Measurements from ENCODE around the gene TMCO4.
"Not testable (repeated sequence)": the region's sequence is repeated elsewhere in the genome, so short reads cannot be mapped to it uniquely, and the experiment has no call there.

Gene TMCO4

DNA sequence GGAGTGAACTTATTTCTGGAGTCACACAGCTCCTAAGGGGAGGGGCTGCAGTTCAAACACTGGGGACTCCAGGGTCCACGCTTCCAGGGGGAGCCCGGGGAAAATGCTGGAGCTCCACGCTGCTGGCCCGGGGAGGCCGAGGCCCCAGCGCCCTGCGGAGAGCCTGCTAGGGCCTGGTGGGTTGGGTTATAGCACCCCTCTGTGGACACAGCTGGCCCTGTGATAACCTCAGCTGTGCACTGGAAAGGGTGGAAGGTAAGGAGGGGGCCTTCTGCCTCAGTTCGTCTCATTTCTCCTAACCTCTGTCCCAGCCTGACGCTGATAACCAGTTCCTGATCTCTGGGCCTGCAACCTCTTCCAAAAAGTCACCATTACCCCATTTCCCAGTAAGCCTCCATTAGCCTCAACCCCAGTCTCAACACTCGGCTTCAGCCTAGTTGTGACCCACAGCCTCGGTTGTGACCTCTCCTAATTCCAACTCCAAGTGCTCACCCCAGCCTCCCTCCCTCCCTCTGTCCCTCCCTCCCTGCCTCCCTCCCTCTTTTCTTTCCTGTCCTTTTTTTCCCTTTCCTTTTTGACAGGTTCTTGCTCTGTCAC lies 148.5 kb downstream of the TMCO4 start:
- DNase-seq = peak; percentile 59

- DNase-seq = peak; percentile 59
Measured at GRCh38 chr1:19650416-19651140, 149.1 kb downstream of the TMCO4 start.

- no peak for DNase-seq
Measured at GRCh38 chr1:19648689-19649088, 151.0 kb downstream of the TMCO4 start.

GRCh38 chr1:19648239-19648638 lies 151.5 kb downstream of the TMCO4 start:
- no peak for DNase-seq

DNA sequence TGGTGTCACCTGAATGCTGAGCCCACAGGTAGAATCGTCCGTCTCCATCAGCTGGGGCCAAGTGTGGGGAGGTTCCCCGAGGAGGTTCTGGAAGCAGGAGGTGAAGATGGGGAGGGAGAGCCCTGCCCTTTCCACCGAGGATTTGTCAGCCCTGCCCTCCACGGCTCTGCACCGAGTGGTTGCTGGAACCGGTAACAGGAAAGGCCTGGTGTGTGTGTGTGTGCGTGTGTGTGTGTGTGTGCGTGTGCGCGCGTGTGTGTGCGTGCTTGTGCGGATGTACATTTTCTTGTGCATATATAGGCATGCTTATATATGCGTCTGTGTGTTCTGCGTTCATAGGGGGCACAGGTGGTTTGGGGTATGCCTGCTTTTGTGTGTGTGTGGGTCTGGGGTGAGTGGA lies 152.1 kb downstream of the TMCO4 start:
- no peak for DNase-seq

DNA sequence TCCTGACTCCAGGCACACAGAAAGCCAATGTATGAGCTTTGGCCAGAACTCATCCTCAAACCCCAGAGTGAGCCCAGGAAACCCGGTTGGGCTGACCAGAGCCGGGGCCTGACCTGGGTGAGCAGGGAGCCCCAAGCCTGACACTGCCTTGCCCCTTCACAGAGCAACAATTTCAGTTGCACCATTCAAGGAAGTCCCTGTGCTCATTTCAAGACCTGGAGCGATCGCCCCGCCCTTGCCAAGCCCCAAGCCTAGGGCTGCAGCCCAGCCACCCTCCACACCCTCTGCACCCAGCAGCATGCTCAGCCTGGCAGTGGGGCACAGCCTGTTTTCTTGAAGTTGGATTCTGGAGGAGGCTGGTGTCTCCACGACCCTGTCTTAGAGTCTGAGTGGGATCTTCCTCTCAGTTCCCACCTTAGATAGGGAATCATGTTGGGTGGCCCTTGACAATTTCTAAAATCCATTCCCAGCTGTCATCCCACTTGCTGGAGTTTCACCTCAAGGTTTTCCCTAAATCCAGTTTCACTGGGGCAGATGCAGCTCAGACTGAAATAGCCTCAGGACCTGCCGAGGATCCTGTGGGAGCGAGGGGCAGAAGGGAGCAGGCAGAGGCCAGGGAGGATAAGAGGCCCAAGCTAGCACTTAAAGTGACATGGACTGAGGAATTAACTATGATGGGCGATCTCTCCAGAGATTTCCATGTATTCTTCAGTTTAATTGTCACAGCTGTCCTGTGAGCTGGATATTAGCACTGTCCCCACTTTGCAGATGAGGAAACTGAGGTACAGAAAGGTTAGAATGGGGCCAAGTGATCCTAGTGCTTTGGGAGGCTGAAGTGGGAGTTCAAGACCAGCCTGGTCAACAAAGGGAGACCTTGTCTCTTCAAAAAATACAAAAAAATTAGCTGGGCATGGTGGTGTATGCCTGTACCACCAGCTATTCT lies 153.1 kb downstream of the TMCO4 start:
- no peak for DNase-seq

DNA sequence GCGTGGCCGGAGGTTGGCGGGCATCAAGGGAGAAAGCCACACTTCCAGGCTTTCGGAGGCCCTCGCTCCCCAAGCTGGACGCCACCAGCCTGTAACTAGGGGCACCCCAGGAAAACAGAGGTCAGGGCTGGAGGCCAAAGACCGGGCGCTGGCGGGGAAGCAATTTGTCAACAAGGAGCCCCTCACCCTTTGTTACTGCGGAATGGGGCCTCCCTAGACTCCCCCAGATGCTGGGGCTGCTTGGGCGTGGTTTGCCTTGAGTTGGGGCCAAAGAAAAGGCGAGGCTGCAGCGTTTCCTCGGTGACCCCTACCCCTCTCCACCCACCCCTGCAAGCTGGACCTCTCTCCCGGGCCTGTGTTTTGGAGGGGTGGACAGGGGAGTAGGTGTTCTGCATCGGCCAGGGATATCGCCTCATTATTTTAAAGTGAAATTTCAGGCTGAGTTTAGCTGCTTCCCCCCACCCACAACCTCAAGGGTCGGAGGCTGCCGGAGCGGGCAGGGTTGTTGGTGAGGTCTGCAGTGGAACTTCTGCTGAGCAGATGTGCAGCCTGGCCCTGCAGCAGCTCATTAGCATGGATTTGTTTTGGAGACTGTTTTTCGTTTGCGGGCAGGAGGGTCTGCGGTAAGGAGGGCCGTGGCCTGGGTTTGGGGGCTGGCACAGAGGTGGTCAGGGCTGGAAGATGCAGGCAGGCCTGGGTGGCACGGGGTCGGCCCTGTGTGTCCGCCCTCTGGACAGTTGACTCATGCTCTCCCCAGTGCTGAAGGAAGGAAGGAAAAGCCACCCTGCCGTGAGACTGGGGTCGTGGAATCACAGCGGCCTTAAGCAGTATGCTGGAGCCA lies 154.1 kb downstream of the TMCO4 start:
- DNase-seq = no peak

DNA sequence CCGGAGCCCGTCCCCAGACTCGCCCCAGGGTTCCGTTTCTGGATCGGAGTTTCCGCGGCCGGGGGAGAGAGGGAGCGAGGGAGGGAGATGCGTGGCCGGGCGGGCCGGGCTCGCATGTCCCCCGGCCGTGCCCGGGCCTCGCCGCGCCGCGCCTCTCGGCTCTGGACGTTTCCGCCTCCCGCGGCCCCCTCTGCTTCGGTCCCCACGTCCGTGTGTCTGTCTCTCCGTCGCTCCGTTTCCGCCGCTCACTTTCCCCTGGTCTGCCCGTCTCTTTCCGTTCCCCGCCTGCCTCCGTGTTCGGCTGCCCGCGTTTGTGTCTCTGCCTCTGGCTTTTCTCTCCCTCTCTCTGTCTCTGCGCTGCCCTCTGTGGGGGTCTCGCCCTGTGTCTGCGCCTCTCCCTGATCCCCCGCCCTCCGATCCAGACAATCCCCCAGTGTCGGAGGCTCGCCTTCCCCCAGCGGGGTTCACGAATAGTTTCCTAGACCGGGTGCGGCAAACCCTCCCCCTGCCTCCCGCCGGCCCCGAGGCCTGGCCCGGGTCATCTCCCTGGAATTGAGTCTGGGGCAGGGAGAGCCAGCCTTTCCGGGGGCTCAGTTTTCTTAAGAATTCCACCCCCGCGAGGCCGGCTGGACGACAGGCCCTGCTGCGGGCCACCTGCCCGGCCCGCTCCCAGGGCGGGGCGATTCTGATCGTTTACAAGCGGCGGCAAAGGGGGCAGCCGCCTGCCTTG lies 154.9 kb downstream of the TMCO4 start:
- DNase-seq = no peak

DNA sequence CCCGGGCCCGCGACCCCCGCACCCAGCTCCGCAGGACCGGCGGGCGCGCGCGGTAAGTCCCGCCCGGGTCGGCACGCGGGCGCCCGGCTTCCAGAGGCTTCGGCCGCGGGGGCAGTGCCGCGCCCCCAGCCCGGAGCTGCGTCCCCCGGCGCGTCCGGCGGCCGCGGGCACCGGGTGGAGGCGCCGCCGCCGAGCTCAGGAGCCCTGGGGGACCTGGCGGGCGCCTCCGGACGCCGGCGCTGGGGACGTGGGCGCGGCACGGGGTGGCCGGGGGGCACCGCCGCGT lies 155.4 kb downstream of the TMCO4 start:
- DNase-seq = no peak

DNA sequence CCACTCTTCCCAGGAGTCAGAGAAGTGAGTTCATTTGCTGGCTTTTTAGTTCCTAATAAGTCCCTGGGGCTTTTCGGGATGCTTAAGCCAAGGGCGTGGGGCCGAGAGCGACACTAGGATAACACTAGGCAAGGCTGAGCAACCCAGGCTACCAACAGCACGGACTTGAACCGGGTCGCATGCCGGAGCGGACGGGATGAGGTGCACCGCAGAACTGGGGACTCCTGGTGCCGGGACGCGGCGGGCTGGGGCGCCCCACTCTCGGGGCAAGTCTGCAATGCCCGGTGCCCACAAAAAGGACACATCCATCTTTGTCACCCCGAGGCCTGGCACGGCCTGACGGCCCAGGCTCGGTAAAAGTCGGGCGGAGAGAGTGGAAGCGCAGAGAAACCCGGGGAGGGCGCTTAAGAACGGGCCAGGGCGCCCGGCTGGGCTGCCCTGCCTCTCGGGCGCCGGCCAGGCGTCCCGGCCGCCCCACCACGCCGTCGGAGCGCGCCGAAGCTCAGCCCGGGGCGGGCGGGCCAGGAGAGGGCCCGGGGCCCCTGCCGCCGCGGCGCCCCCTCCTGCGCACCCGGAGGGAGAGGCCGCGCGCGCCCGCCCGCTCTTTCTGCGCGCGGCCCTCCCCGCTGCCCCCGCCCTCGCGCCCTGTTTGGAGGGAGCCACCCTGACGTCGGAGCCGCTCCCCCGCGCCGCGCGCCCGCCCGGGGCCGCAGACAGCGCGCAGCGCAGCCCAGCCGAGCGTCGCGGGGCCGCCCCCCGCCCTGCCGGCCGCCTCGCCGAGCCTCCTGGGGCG lies 155.9 kb downstream of the TMCO4 start, which contains the start of gene NBL1:
TSS of gene NBL1 (plus strand) at position 710 of the 793 bp plus-strand sequence. CDS start 10,720 bp downstream, outside the sequence.
- peak; percentile 17 for DNase-seq

- DNase-seq = no peak
Measured at GRCh38 chr1:19643121-19643520, 156.6 kb downstream of the TMCO4 start.

DNA sequence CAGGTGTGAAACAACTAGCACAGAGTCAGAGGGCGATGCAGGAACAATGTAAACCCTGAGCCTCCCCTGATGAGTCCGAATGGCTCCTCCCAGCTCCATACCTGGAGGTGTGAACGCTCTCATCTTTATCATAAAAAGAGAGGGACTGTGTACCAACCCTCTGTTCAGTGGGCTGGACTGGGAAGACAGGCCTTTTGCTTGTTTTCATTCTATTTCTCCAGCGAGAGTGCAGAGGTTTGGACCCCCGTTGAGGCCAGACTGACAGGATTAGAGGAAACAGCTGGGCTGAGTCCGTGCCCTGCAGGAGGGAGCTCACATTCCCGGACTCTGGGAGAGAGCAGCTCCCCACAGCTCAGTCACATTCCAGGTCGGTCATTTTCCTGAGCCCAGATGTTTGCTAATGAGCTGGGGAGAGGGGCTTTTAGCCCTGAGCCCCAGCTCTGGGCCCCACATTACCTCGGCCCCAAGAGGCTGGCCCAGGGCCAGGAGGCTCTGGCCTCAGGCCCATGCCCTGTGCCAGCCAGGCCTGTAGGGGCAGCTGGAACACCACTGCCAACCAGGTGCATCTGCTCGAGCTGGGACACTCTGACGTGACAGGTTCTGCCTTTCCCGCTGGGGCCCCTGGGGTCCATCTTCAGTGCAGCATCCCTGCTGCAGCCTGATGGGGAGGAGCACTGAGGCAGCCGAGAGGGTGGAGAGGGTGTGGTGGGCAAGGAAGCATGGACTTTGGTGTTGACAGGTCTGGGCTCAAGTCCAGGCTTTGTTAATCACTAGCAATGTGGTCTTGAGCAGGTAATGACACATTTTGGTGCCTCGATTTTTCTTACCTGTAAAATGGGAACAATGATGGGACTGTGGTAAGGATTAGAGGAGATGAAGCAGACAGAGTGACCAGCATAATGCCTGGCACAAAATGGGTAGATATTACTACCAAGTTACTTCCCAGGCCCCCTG lies 159.1 kb downstream of the TMCO4 start:
- DNase-seq = peak; percentile 64

GRCh38 chr1:19639999-19640362 lies 159.7 kb downstream of the TMCO4 start:
- peak; percentile 60 for DNase-seq

GRCh38 chr1:19639228-19639627 lies 160.5 kb downstream of the TMCO4 start:
- not testable (repeated sequence) for DNase-seq

GRCh38 chr1:19637606-19638005 lies 162.1 kb downstream of the TMCO4 start:
- DNase-seq = no peak

DNA sequence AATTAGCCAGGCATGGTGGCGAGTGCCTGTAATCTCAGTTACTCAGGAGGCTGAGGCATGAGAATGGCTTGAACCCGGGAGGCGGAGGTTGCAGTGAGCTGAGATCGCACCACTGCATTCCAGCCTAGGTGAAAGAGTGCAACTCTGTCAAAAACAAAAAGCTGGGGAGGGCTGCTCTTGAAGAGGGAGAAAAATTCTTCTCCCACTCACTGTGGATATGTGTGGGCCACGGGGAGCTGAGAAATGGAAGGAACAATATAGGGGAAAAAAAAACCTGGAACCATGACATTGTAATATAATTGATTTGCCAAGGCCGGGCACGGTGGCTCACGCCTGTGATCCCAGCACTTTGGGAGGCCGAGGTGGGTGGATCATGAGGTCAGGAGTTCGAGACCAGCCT lies 163.0 kb downstream of the TMCO4 start:
- DNase-seq = not testable (repeated sequence)

GRCh38 chr1:19636065-19636464 lies 163.7 kb downstream of the TMCO4 start:
- no peak for DNase-seq

GRCh38 chr1:19635646-19636045 lies 164.1 kb downstream of the TMCO4 start:
- DNase-seq = no peak

- DNase-seq = not testable (repeated sequence)
Measured at GRCh38 chr1:19635064-19635463, 164.7 kb downstream of the TMCO4 start.

DNA sequence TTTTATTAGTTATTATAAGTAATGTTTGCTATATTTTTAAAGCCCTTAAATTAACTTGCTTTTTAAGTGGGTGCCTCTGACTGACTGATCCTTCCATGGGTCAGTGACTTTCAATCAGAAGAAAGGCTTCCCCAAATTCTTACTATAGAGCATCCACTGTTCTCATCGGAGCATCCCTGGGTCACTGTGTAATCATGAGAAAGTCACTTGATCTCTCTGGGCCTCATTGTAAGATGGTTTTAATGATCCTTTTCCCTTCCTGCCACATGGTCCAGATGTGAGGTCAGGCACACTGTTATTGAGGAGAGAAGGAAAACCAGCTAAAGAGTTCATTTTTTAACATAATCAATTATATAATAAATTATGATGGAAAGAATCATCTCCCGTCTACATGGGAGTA lies 166.6 kb downstream of the TMCO4 start:
- DNase-seq = no peak
